HCT116 (cell line): ENCODE results near the gene EXOC4. TPM values are rescaled to one million over a fixed set of nuclear protein-coding genes. Genes with fewer than 3 reads are reported as not detected.

ENCODE experiments used
- ATAC-seq: fragments of 200-7000 bp; cut with Tn5 transposase; 2 replicates; pipeline ENCODE4 v1.9.1; 2020; ENCODE audit warnings: mild to moderate bottlenecking, moderate library complexity
- BruUV-seq: library from RNA; stranded (reverse); fragments of 400-500 nt; replicated peaks from 2 replicates; lab custom pipeline; 2021; lab: Mats Ljungman, UMichigan
- CTCF ChIA-PET: fragments of 300-600 bp; sonication (Branson Sonifier 250); formaldehyde crosslinking; loops from one replicate; lab custom pipeline; 2021; ENCODE audit warnings: antibody characterized with exemption; lab: Charles Lee
- POLR2A ChIA-PET: fragments of 300-600, 350-600 bp; sonication (Branson Sonifier 250); formaldehyde crosslinking; loops from one replicate; lab custom pipeline; 2021; ENCODE audit warnings: antibody characterized with exemption; lab: Charles Lee
- RAD21 ChIA-PET, 2 experiments: fragments of 300-600 bp; sonication (Branson Sonifier 250); formaldehyde crosslinking; loops; one replicate each; lab custom pipeline; 2023; ENCODE audit warnings: low total read pairs in 2 of 2; ENCODE audit not compliant: uncharacterized antibody in 2 of 2, unreplicated experiment in 2 of 2, low non-redundant PET in 1 of 2; lab: Charles Lee
- DNase-seq: peaks from one replicate; pipeline ENCODE4 v3.0.0-alpha.2; 2010; ENCODE audit warnings: low read depth, low spot score
- H2AFZ ChIP-seq: fragments of 200-600 bp; shearing (Covaris generic), sonication (generic); 2 replicates; pipeline ENCODE4 v1.6.1; 2017; ENCODE audit warnings: low read depth, mixed run types, mixed read lengths, antibody characterized with exemption, low read length; ENCODE audit not compliant: poor library complexity, severe bottlenecking
- H3K27ac ChIP-seq: 2 replicates; pipeline ENCODE4 v1.5.1; 2012; ENCODE audit warnings: low read depth, low read length
- H3K27me3 ChIP-seq: fragments of 200-600 bp; sonication (generic); 2 replicates; pipeline ENCODE4 v1.6.1; 2016; ENCODE audit warnings: mixed run types, low read length, mixed read lengths; ENCODE audit not compliant: insufficient read depth
- H3K36me3 ChIP-seq, 2 experiments: fragments of 200-500 bp in 1 of 2; fragments of 200-600 bp in 1 of 2; sonication (Bioruptor generic) in 1 of 2; sonication (generic) in 1 of 2; 2 replicates each; pipeline versions ENCODE4 v1.5.1 to v1.6.1; 2014 to 2016; ENCODE audit warnings: low read length in 2 of 2, inconsistent platforms in 1 of 2, mixed read lengths in 1 of 2, mixed run types in 1 of 2; ENCODE audit not compliant: insufficient read depth in 2 of 2, control insufficient read depth in 1 of 2
- H3K4me1 ChIP-seq, 2 experiments: fragments of 200-600 bp in 1 of 2; sonication (generic) in 1 of 2; 2 replicates each; pipeline versions ENCODE4 v1.5.1 to v1.6.1; 2012 to 2017; ENCODE audit warnings: low read length in 2 of 2, inconsistent platforms in 1 of 2, mild to moderate bottlenecking in 1 of 2, mixed read lengths in 1 of 2, mixed run types in 1 of 2, moderate library complexity in 1 of 2; ENCODE audit not compliant: insufficient read depth in 2 of 2, control insufficient read depth in 1 of 2
- H3K4me2 ChIP-seq: fragments of 200-600 bp; sonication (generic); 2 replicates; pipeline ENCODE4 v1.6.1; 2017; ENCODE audit warnings: mixed run types, low read length, mixed read lengths
- H3K4me3 ChIP-seq, 2 experiments: fragments of 200-600 bp in 1 of 2; sonication (generic) in 1 of 2; replicated peaks in 1 of 2; 2 replicates each; pipeline ENCODE4 v1.5.1; 2011 to 2016; ENCODE audit warnings: low read length in 2 of 2, control low read depth in 1 of 2, low read depth in 1 of 2, mild to moderate bottlenecking in 1 of 2, mixed read lengths in 1 of 2, mixed run types in 1 of 2
- H3K79me2 ChIP-seq: fragments of 200-600 bp; sonication (generic); 2 replicates; pipeline ENCODE4 v1.6.1; 2017; ENCODE audit warnings: mild to moderate bottlenecking, mixed run types, low read length, moderate library complexity, mixed read lengths; ENCODE audit not compliant: insufficient read depth
- H3K9ac ChIP-seq: fragments of 200-600 bp; sonication (generic); 2 replicates; pipeline ENCODE4 v1.6.1; 2016; ENCODE audit warnings: low read length, mixed read lengths
- H3K9me2 ChIP-seq: fragments of 200-600 bp; sonication (generic), shearing (Covaris generic); 2 replicates; pipeline ENCODE4 v1.6.1; 2017; ENCODE audit warnings: mixed run types, mild to moderate bottlenecking, moderate library complexity; ENCODE audit not compliant: insufficient read depth
- H3K9me3 ChIP-seq, 2 experiments: fragments of 200-500 bp in 1 of 2; fragments of 200-600 bp in 1 of 2; sonication (Bioruptor generic) in 1 of 2; sonication (generic) in 1 of 2; 2 replicates each; pipeline ENCODE4 v1.6.1; 2014 to 2017; ENCODE audit warnings: low read length in 2 of 2, mixed read lengths in 2 of 2, inconsistent platforms in 1 of 2, low read depth in 1 of 2, mild to moderate bottlenecking in 1 of 2, mixed run types in 1 of 2, moderate library complexity in 1 of 2; ENCODE audit not compliant: control insufficient read depth in 1 of 2, insufficient read depth in 1 of 2
- H4K20me1 ChIP-seq: fragments of 200-600 bp; sonication (generic), shearing (Covaris generic); 2 replicates; pipeline ENCODE4 v1.6.1; 2017; ENCODE audit warnings: mixed run types, mild to moderate bottlenecking, moderate library complexity; ENCODE audit not compliant: insufficient read depth
- CBX3 ChIP-seq: IDR thresholded peaks from 2 replicates; pipeline ENCODE4 v1.6.1; 2012; ENCODE audit warnings: low read depth
- CEBPB ChIP-seq: IDR thresholded peaks from 2 replicates; pipeline ENCODE4 v1.6.1; 2012; ENCODE audit warnings: low read depth
- EGR1 ChIP-seq: IDR thresholded peaks from 2 replicates; pipeline ENCODE4 v1.6.1; 2012; ENCODE audit warnings: low read depth
- ELF1 ChIP-seq: IDR thresholded peaks from 2 replicates; pipeline ENCODE4 v1.6.1; 2012; ENCODE audit warnings: low read depth, borderline replicate concordance
- EZH2phosphoT487 ChIP-seq: fragments of 200-600 bp; IDR thresholded peaks from 2 replicates; pipeline ENCODE4 v1.6.1; 2018; ENCODE audit warnings: antibody characterized with exemption, borderline replicate concordance
- POLR2A ChIP-seq: IDR thresholded peaks from 2 replicates; pipeline ENCODE4 v1.7.0; 2011; ENCODE audit warnings: borderline replicate concordance; ENCODE audit not compliant: insufficient read depth, insufficient read length; ENCODE audit errors: extremely low read depth
- RAD21 ChIP-seq: IDR thresholded peaks from 2 replicates; pipeline ENCODE4 v1.6.1; 2012; ENCODE audit warnings: low read depth, mild to moderate bottlenecking
- SIN3A ChIP-seq: IDR thresholded peaks from 2 replicates; pipeline ENCODE4 v1.6.1; 2012; ENCODE audit warnings: low read depth
- SP1 ChIP-seq: IDR thresholded peaks from 2 replicates; pipeline ENCODE4 v1.6.1; 2012; ENCODE audit warnings: low read depth
- SRF ChIP-seq: IDR thresholded peaks from 2 replicates; pipeline ENCODE4 v1.6.1; 2012; ENCODE audit warnings: low read depth
- TCF7L2 ChIP-seq: IDR thresholded peaks from 2 replicates; pipeline ENCODE4 v1.7.0; 2011; ENCODE audit warnings: borderline replicate concordance, inconsistent platforms; ENCODE audit not compliant: insufficient read depth, insufficient read length; ENCODE audit errors: extremely low read depth
- YY1 ChIP-seq: IDR thresholded peaks from 2 replicates; pipeline ENCODE4 v1.6.1; 2011; ENCODE audit warnings: low read length, low read depth, moderate library complexity, mild to moderate bottlenecking; ENCODE audit not compliant: insufficient replicate concordance; ENCODE audit errors: extremely low read depth
- ZFX ChIP-seq: fragments of 450-650 bp; IDR thresholded peaks from 2 replicates; pipeline ENCODE4 v1.6.1; 2017
- ZNF274 ChIP-seq: fragments of 200-500 bp; sonication (Bioruptor generic); IDR thresholded peaks from 2 replicates; pipeline ENCODE4 v1.6.1; 2014; ENCODE audit warnings: mild to moderate bottlenecking, low read depth, low read length, inconsistent platforms
- intact Hi-C: fragments of 100-400 bp; cut with micrococcal nuclease; formaldehyde crosslinking; loops from 2 replicates; pipeline ENCODE4 v1.10.0; 2022
- total RNA-seq: library from RNA; stranded (reverse); gene quantifications from one replicate; pipeline ENCODE4 v1.2.1, GENCODE V29; 2021; ENCODE audit not compliant: unreplicated experiment
- TF ChIP-seq, protein P1 (sequence below), 3 experiments: fragments of 200-600 bp in 1 of 3; sonication (generic) in 1 of 3; IDR thresholded peaks in 2 of 3; conservative IDR thresholded peaks in 1 of 3; 2 replicates each; pipeline ENCODE4 v1.5.1; 2012 to 2017; ENCODE audit warnings: low read depth in 2 of 3, low read length in 2 of 3, antibody characterized with exemption in 1 of 3, borderline replicate concordance in 1 of 3, control low read depth in 1 of 3, mild to moderate bottlenecking in 1 of 3, mixed read lengths in 1 of 3, mixed run types in 1 of 3, moderate library complexity in 1 of 3; ENCODE audit not compliant: insufficient read depth in 1 of 3
- TF ChIP-seq, protein P2 (sequence below): IDR thresholded peaks from 2 replicates; pipeline ENCODE4 v1.6.1; 2012; ENCODE audit warnings: low read depth
- TF ChIP-seq, protein P3 (sequence below): IDR thresholded peaks from 2 replicates; pipeline ENCODE4 v1.6.1; 2012
- TF ChIP-seq, protein P4 (sequence below): IDR thresholded peaks from 2 replicates; pipeline ENCODE4 v1.6.1; 2011; ENCODE audit warnings: mild to moderate bottlenecking, low read length, moderate library complexity; ENCODE audit not compliant: insufficient replicate concordance; ENCODE audit errors: extremely low read depth

EXOC4 gene
- total RNA-seq, 1 experiment from 2014 or later, result 40.3 TPM

DNA sequence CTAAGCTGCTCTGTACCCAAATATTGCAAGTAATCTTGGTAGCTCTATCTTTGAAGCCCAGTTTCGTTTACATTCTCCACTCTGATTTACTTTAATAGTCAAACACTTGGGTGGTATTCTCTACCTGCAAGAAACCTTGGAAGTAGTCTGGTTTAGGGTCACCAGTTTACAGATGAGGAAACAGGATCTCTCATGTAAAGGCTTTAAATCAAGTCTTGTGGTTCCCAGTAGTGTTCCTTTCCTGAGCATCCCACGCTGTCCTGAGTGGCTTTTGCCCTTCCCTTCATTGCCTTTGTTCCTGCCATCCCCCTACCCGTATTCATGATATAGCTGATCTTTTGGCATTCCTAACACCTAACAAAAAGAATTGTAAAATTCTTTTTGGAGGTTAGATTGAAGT lies 20.3 kb downstream of the EXOC4 start:
- intact Hi-C loops, result no loop called here
- Histone ChIP-seq H3K27me3 (no peaks in the 10 kb centered on the region), H3K9ac (no peak overlapping the region), H3K4me3 (no peak overlapping the region), H3K4me1 (no peaks in the 10 kb centered on the region), H3K79me2 (peaks cover 33% of the 10 kb centered on the region; the same call in 1 of the 2 replicates), H3K36me3 (peaks cover 0 to 3% of the 10 kb centered on the region in 2 experiments; a peak in 1 of 4 replicates), H3K4me2 (no peak overlapping the region), H3K9me2 (no peaks in the 10 kb centered on the region), H3K9me3 (no peaks in the 10 kb centered on the region), H4K20me1 (no peaks in the 10 kb centered on the region), H2AFZ (no peak overlapping the region), H3K27ac (no peak overlapping the region)
- ATAC-seq (no peak), DNase-seq (no peak)
- RAD21 ChIA-PET, result no interaction called here
- POLR2A ChIA-PET, result no interaction called here
- no TSS peak for BruUV-seq
- CTCF ChIA-PET, result no interaction called here
- TF ChIP-seq, protein P1, sequence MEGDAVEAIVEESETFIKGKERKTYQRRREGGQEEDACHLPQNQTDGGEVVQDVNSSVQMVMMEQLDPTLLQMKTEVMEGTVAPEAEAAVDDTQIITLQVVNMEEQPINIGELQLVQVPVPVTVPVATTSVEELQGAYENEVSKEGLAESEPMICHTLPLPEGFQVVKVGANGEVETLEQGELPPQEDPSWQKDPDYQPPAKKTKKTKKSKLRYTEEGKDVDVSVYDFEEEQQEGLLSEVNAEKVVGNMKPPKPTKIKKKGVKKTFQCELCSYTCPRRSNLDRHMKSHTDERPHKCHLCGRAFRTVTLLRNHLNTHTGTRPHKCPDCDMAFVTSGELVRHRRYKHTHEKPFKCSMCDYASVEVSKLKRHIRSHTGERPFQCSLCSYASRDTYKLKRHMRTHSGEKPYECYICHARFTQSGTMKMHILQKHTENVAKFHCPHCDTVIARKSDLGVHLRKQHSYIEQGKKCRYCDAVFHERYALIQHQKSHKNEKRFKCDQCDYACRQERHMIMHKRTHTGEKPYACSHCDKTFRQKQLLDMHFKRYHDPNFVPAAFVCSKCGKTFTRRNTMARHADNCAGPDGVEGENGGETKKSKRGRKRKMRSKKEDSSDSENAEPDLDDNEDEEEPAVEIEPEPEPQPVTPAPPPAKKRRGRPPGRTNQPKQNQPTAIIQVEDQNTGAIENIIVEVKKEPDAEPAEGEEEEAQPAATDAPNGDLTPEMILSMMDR (IDR thresholded peaks at IDR 0.05 in 2 of 3, conservative IDR thresholded peaks at IDR 0.05 in 1 of 3; ENCODE audit: borderline replicate concordance in 1 of 3, insufficient read depth in 1 of 3, low read depth in 2 of 3, low read length in 2 of 3), result no peak
- no peak for TF ChIP-seq SP1
- no peak for TF ChIP-seq EGR1
- TF ChIP-seq RAD21, result no peak
- TF ChIP-seq CEBPB, result no peak
- no peak for TF ChIP-seq EZH2phosphoT487
- no peak for TF ChIP-seq ELF1
- TF ChIP-seq, protein P2, sequence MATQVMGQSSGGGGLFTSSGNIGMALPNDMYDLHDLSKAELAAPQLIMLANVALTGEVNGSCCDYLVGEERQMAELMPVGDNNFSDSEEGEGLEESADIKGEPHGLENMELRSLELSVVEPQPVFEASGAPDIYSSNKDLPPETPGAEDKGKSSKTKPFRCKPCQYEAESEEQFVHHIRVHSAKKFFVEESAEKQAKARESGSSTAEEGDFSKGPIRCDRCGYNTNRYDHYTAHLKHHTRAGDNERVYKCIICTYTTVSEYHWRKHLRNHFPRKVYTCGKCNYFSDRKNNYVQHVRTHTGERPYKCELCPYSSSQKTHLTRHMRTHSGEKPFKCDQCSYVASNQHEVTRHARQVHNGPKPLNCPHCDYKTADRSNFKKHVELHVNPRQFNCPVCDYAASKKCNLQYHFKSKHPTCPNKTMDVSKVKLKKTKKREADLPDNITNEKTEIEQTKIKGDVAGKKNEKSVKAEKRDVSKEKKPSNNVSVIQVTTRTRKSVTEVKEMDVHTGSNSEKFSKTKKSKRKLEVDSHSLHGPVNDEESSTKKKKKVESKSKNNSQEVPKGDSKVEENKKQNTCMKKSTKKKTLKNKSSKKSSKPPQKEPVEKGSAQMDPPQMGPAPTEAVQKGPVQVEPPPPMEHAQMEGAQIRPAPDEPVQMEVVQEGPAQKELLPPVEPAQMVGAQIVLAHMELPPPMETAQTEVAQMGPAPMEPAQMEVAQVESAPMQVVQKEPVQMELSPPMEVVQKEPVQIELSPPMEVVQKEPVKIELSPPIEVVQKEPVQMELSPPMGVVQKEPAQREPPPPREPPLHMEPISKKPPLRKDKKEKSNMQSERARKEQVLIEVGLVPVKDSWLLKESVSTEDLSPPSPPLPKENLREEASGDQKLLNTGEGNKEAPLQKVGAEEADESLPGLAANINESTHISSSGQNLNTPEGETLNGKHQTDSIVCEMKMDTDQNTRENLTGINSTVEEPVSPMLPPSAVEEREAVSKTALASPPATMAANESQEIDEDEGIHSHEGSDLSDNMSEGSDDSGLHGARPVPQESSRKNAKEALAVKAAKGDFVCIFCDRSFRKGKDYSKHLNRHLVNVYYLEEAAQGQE, result no peak
- no peak for TF ChIP-seq TCF7L2
- TF ChIP-seq CBX3, result no peak
- TF ChIP-seq SIN3A, result no peak
- no peak for TF ChIP-seq ZFX
- TF ChIP-seq POLR2A, result no peak
- TF ChIP-seq, protein P3, sequence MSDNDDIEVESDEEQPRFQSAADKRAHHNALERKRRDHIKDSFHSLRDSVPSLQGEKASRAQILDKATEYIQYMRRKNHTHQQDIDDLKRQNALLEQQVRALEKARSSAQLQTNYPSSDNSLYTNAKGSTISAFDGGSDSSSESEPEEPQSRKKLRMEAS, result no peak
- no peak for TF ChIP-seq YY1
- no peak for TF ChIP-seq ZNF274
- no peak for TF ChIP-seq SRF
- TF ChIP-seq, protein P4, sequence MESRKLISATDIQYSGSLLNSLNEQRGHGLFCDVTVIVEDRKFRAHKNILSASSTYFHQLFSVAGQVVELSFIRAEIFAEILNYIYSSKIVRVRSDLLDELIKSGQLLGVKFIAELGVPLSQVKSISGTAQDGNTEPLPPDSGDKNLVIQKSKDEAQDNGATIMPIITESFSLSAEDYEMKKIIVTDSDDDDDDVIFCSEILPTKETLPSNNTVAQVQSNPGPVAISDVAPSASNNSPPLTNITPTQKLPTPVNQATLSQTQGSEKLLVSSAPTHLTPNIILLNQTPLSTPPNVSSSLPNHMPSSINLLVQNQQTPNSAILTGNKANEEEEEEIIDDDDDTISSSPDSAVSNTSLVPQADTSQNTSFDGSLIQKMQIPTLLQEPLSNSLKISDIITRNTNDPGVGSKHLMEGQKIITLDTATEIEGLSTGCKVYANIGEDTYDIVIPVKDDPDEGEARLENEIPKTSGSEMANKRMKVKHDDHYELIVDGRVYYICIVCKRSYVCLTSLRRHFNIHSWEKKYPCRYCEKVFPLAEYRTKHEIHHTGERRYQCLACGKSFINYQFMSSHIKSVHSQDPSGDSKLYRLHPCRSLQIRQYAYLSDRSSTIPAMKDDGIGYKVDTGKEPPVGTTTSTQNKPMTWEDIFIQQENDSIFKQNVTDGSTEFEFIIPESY, result no peak
